Heart left ventricle (tissue), 16 donors: ENCODE results near the gene VCL. TPM values are rescaled to one million over a fixed set of nuclear protein-coding genes. Genes with fewer than 3 reads are reported as not detected.

Experiments
- ATAC-seq, 4 donors: fragments of 200-7000 bp; cut with Tn5 transposase; one replicate each; pipeline ENCODE4 v1.9.1; 2020 to 2022; ENCODE audit warnings: moderate library complexity in 4 of 4, mild to moderate bottlenecking in 3 of 4, moderate number of reproducible peaks in 1 of 4
- DNase-seq, 5 donors: peaks; one replicate each; pipeline ENCODE4 v3.0.0-alpha.2; 2020
- H3K27ac ChIP-seq, 12 donors: fragments of 200-600 bp; sonication (generic) in 4 of 12; one replicate each; pipeline versions ENCODE4 v1.5.0 to v1.8.0; 2016 to 2022; ENCODE audit warnings: mild to moderate bottlenecking in 2 of 12
- H3K27me3 ChIP-seq, 9 donors: fragments of 200-600 bp; sonication (generic) in 2 of 9; one replicate each; pipeline versions ENCODE4 v1.5.1 to v1.8.0; 2016 to 2022; ENCODE audit warnings: mild to moderate bottlenecking in 3 of 9
- H3K36me3 ChIP-seq, 9 donors: fragments of 200-600 bp; sonication (generic) in 2 of 9; one replicate each; pipeline versions ENCODE4 v1.5.0 to v1.8.0; 2018 to 2022; ENCODE audit warnings: mild to moderate bottlenecking in 2 of 9
- H3K4me1 ChIP-seq, 12 donors: fragments of 200-600 bp; sonication (generic) in 4 of 12; one replicate each; pipeline versions ENCODE4 v1.5.0 to v1.8.0; 2016 to 2022; ENCODE audit warnings: mild to moderate bottlenecking in 3 of 12
- H3K4me3 ChIP-seq, 12 donors: fragments of 200-600 bp; sonication (generic) in 4 of 12; one replicate each; pipeline versions ENCODE4 v1.5.0 to v1.8.0; 2017 to 2022; ENCODE audit warnings: mild to moderate bottlenecking in 9 of 12, moderate library complexity in 4 of 12
- H3K9me3 ChIP-seq, 12 donors: fragments of 200-600 bp; sonication (generic) in 4 of 12; one replicate each; pipeline versions ENCODE4 v1.5.0 to v1.8.0; 2016 to 2022; ENCODE audit warnings: mild to moderate bottlenecking in 1 of 12
- POLR2A ChIP-seq, 2 donors: fragments of 450-650 bp; IDR thresholded peaks; one replicate each; pipeline ENCODE4 v1.6.1; 2017; ENCODE audit warnings: antibody characterized with exemption in 2 of 2, mild to moderate bottlenecking in 2 of 2, moderate library complexity in 2 of 2
- WGBS, 4 donors: extraction: QIAGEN DNeasy Blood & Tissue Kit in 2 of 4; methylation state at CpG; one replicate each; pipeline versions ENCODE4 v1.1.5 to v1.1.7; 2013 to 2018; 5-methylcytosine and 5-hydroxymethylcytosine counted together
- intact Hi-C, 10 donors: fragments of 100-400 bp; cut with DNase I; formaldehyde crosslinking; loops; one replicate each; pipeline versions ENCODE4 v1.11.1 to v1.14.2; 2022
- polyA plus RNA-seq, 2 donors: library from polyadenylated mRNA; stranded (reverse); fragments of 200-250 nt; gene quantifications; one replicate each; pipeline ENCODE4 v1.2.3, GENCODE V29; 2013
- total RNA-seq, 9 donors: library from RNA; depleted of rRNA in 2 of 9; stranded (reverse); fragments of >200 nt in 2 of 9; fragmentation: NEBNext Ultra II Directional in 3 of 9; extraction: Animal tissue kit (Norgen Biotek cat#: 25700) in 3 of 9; gene quantifications; one replicate each; pipeline versions ENCODE4 v1.1.0 to v1.2.4, GENCODE V29; 2016 to 2023
- TF ChIP-seq, protein P1 (sequence below), 12 donors: fragments of 200-600 bp; sonication (generic) in 4 of 12; IDR thresholded peaks; one replicate each; pipeline versions ENCODE4 v1.5.0 to v1.8.0; 2018 to 2022; ENCODE audit warnings: antibody characterized with exemption in 12 of 12, mild to moderate bottlenecking in 5 of 12
- donor health status: ischemic (EF 13 %, LVEDD 7.1; RV severe dilation, severe dysfunction).
- donor health status: healthy with polysubstance abuse.
- donor health status: DM: no; HTN: yes; CAD: no.
- donor health status: DM: no; HTN: no; CAD: no.
- donor health status: ischemic (EF 25% LVEDD 6.9; RV normal size, moderate dysfunction).
- donor health status: ischemic (EF 25% LVEDD 5.7; RV mildly dilated, moderate dysfunction).
- donor health status: healthy.
- donor health status: DM: yes; HTN: yes; CAD: no.
- donor health status: ischemic (EF 35%, LVEDD 5.7; RV mildly dilated, moderate dysfunction).
- donor health status: nonischemic (EF 11% LVEDD 7.7; RV severe dilation, severe dysfunction).
- donor health status: DM: yes; HTN: yes; CAD: no.
- donor health status: PGD.
- donor health status: ischemic (EF 29% LVEDD 5.4; RV normal size, mild dysfunction).
- donor health status: nonischemic (EF 23%, LVEDD 6.1; RV moderate dilation, normal function).

VCL gene
- total and polyA plus RNA-seq, 11 donors, result 84.5 to 543 (median 273) TPM

DNA sequence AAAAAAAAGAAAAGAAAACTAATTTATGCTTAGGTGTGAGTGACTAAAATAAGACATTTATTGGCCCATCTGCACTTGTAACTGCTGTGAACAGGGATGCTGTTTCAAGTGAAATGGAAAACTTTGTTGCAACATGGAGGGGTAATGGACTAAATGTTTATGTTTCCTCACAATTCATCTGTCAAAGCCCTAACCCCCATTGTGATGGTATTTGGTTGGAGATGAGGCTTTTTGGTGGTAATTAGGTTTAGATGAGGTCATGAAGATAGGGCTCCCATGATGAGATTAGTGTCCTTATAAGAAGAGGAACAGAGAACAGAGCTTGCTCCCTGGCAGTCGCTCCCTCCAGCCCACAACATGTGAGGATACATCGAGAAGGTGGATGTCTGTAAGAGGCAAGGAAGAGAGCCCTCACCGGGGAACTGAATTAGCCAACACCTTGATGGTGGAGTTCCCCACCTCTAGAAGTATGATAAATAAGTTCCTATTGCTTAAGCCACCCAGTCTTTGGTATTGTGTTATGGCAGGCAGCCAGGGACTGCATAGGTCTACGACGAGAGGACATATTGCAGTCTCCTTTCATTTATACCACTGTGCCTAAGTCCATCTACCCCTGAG lies 28.6 kb upstream of the VCL start:
- H3K4me1 ChIP-seq, result peaks cover 0 to 39% (median 25%) of the 10 kb centered on the region in 12 donors
- DNase-seq, result no peak
- WGBS, 4 donors, result 80 to 95% (median 89%) methylated on average over 5 of the region's 5 CpGs
- ATAC-seq, result no peak
- no peaks in the 10 kb centered on the region for H3K9me3 ChIP-seq
- no peak overlapping the region for H3K4me3 ChIP-seq
- intact Hi-C loops, result loop anchor here in 1 of 10 donors (5.0 kb wide), 1 partner anchor 113 kb away; no protein-coding TSS in a partner anchor
- H3K27ac ChIP-seq, result peak overlapping the region in 1 of 12 donors; percentile 3
- no peaks in the 10 kb centered on the region for H3K36me3 ChIP-seq
- TF ChIP-seq POLR2A (IDR thresholded peaks at IDR 0.05), result no peak
- TF ChIP-seq, protein P1, sequence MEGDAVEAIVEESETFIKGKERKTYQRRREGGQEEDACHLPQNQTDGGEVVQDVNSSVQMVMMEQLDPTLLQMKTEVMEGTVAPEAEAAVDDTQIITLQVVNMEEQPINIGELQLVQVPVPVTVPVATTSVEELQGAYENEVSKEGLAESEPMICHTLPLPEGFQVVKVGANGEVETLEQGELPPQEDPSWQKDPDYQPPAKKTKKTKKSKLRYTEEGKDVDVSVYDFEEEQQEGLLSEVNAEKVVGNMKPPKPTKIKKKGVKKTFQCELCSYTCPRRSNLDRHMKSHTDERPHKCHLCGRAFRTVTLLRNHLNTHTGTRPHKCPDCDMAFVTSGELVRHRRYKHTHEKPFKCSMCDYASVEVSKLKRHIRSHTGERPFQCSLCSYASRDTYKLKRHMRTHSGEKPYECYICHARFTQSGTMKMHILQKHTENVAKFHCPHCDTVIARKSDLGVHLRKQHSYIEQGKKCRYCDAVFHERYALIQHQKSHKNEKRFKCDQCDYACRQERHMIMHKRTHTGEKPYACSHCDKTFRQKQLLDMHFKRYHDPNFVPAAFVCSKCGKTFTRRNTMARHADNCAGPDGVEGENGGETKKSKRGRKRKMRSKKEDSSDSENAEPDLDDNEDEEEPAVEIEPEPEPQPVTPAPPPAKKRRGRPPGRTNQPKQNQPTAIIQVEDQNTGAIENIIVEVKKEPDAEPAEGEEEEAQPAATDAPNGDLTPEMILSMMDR (IDR thresholded peaks at IDR 0.05), result no peak
- no peaks in the 10 kb centered on the region for H3K27me3 ChIP-seq

DNA sequence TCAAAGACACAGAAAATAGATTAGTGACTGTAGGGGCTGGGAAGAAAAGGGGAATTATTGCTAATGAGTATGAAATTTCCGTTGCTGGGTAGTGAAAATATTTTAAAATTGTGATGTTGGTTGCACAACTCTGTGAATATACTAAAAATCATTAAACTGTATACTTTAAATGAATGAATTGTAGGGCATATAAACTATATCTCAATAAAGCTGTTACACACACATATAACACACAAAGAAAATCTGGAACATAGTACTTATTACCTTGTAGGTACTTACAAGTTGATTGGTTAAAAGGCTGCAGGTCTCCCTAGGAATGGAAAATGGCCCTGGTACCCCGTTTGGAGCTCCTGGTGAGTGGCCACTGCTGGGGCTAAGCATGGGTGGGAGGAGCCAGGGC lies 27.1 kb upstream of the VCL start:
- Histone ChIP-seq H3K4me1 (peaks cover 0 to 31% (median 16%) of the 10 kb centered on the region in 12 donors), H3K36me3 (no peaks in the 10 kb centered on the region), H3K4me3 (no peak overlapping the region), H3K27ac (no peak overlapping the region), H3K27me3 (no peaks in the 10 kb centered on the region), H3K9me3 (peaks cover 0 to 7% (median 0%) of the 10 kb centered on the region in 12 donors)
- intact Hi-C loops, result no loop called here
- TF ChIP-seq, protein P1 (IDR thresholded peaks at IDR 0.05), result no peak
- ATAC-seq (no peak), DNase-seq (no peak)
- 87 to 95% (median 90%) methylated on average over 2 of the region's 2 CpGs for WGBS, 4 donors

DNA sequence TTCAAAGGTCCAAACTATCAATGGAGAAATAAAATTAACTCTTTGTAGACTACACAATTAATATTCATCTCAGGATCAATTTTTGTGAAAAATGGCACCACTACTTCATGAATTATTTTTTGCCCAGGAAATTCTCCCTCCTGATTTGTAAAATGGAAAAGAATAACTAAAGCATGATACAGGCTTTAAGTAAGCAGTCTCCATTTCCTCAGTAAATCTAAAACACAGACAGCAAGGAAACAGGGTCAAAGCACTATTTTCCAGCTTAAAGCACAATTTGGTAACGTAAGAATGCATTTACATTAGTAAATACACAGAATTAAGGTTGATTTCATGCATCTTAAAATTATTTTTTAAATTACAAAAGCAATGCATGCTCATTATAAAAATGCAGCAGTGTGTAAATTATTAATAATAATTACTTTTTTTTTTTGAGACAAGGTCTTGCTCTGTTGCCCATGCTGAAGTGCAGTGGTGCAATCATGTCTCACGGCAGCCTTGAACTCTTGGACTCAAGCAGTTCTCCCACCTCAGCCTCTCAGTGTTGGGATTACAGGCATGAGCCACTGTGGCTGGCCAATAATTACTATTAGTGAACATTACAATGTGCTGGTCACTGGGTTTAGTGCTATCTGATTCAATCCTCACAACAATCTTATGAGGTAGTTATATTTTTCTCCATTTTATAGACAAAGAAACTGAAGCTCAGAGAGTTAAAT lies 26.1 kb upstream of the VCL start:
- no peak for ATAC-seq
- H3K4me3 ChIP-seq, result no peak overlapping the region
- peaks cover 0 to 7% (median 0%) of the 10 kb centered on the region in 12 donors for H3K9me3 ChIP-seq
- TF ChIP-seq, protein P1 (IDR thresholded peaks at IDR 0.05), result no peak
- no peak for TF ChIP-seq POLR2A (IDR thresholded peaks at IDR 0.05)
- H3K36me3 ChIP-seq, result no peaks in the 10 kb centered on the region
- H3K27ac ChIP-seq, result no peak overlapping the region
- intact Hi-C loops, result no loop called here
- DNase-seq, result no peak
- no peaks in the 10 kb centered on the region for H3K27me3 ChIP-seq
- WGBS, 4 donors, result 80 to 87% (median 84%) methylated on average over 2 of the region's 2 CpGs
- H3K4me1 ChIP-seq, result peaks cover 0 to 22% (median 7%) of the 10 kb centered on the region in 12 donors

DNA sequence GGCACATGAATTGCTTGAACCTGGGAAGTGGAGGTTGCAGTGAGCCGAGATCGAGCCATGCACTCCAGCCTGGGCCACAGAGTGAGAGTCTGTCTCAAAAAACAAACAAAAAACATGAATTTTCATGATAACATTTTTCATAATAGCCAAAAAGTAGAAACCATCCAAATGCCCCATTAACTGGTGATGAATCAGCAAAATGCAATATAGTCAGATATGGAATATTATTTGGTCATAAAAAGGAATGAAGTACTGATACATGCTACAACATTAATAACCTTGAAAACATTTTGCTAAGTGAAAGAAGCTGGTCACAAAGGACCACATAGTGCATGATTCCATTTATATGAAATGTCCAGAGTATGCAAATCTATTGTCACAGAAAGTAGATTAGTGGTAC lies 24.5 kb upstream of the VCL start:
- WGBS, 4 donors, result 96 to 99% (median 97%) methylated on average over 2 of the region's 2 CpGs

More for the DNA sequence above, 24.5 kb upstream of the VCL start:
- intact Hi-C loops, result no loop called here
- TF ChIP-seq, protein P1 (IDR thresholded peaks at IDR 0.05), result no peak
- no peak for TF ChIP-seq POLR2A (IDR thresholded peaks at IDR 0.05)
- ATAC-seq, result no peak
- Histone ChIP-seq H3K4me3 (no peak overlapping the region), H3K27me3 (no peaks in the 10 kb centered on the region), H3K36me3 (no peaks in the 10 kb centered on the region), H3K9me3 (peaks cover 0 to 7% (median 0%) of the 10 kb centered on the region in 12 donors), H3K4me1 (peaks cover 0 to 13% (median 0%) of the 10 kb centered on the region in 12 donors), H3K27ac (no peak overlapping the region)
- no peak for DNase-seq
